GM12801 (cell line): Measurements from ENCODE around the gene PXN.

Experiments used
- CTCF ChIP-seq: IDR thresholded peaks from one replicate; pipeline ENCODE4 v1.5.1; 2011; ENCODE audit warnings: control low read depth; ENCODE audit not compliant: insufficient read length; ENCODE audit errors: extremely low read depth

PXN gene

GRCh38 chr12:120235369-120236323 is 29.9 kb downstream of the PXN start:
- TF ChIP-seq CTCF = no peak

- no peak for TF ChIP-seq CTCF
Measured at GRCh38 chr12:120234643-120235368, 30.7 kb downstream of the PXN start.

- TF ChIP-seq CTCF = no peak
Measured at GRCh38 chr12:120231316-120232011, 34.1 kb downstream of the PXN start.

- TF ChIP-seq CTCF = no peak
Measured at GRCh38 chr12:120230974-120231315, 34.6 kb downstream of the PXN start.

GRCh38 chr12:120230326-120230973 is 35.1 kb downstream of the PXN start:
- no peak for TF ChIP-seq CTCF

- no peak for TF ChIP-seq CTCF
Measured at GRCh38 chr12:120229487-120230325, 35.8 kb downstream of the PXN start.
